DMS 273 (cell line): ENCODE measurements around the gene ING4.

Experiments used
- DNase-seq: peaks from one replicate; lab custom pipeline; 2025; ENCODE audit not compliant: unreplicated experiment; lab: John Stamatoyannopoulos, UW

The ING4 gene

DNA sequence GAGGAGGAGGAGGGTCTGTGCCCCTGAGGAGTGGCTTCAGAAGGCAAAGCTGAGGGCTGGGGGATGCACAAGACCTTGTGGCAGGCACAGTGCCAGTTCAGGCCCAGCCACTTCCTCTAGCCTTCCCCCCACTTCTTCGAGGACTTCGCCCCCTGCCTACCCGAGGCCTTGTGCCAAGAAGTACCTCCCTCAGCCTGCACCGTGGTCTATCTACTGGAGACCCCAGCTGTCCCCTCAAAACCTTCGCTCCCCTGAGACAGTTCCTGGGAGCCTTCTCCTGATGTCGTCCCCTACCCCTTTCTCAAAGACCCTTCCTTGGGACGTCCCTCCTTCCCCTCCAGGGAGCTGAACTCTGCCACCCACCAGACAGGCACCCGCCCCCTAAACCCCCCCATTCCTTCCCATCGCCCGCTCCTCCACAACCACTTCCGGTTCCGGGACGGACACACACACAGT, 25.7 kb upstream of the ING4 start:
- peak; percentile 68 for DNase-seq

DNA sequence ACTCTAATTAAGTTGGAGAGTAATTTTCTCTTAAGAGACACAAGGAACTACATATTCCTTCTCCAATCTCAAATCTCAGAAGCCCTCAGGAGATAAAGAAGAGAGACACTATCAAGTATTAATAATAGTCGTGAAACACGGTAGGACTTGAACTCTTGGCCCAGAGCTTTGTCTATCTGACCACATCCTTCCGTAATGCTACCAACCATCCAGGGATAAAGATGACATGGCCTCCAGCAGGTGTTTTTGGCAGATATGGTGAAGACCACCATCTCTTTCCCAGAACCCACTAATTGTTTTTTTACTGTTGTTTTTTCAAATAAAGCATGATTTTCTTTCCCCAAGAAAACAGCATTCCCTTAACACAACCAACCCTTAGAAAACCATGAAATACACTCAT, 22.9 kb upstream of the ING4 start:
- DNase-seq, result no peak

DNA sequence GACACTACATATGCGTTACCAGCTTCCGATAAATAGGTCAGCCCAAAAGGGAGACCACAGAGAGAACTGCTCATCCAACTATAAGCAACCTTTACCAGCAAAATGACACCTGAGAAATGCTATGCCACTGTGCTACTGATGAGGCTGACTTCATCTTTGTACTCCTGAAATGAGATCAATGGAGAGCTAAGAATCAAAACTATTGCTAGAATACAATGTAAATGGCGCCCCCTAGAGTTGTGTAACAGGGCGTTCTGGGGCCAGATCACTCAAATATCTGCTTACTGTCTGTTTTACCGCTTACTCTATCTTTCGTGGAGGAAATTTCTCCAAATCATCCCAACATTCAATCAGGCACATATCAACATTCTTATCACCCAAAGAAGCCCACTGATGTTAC, 21.7 kb upstream of the ING4 start:
- peak; percentile 66 for DNase-seq

DNA sequence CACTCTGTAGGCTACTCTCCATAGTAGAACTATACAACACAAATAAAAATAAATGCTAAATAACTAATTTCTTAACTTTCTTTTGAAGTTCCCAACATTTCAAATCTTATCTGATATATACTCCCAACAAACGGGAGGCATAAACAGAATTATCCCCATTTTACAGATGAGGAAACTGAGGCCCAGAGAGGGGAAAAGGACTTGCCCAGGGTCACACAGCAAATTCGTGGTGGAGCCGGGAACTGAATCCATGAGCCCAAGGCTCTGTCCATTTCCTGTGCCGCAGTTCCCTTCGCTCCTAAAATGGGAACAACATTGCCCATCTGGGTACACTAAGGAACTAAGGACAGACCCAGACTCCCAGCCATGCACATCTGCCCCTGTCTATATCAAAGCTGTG, 14.0 kb upstream of the ING4 start:
- DNase-seq, result no peak

DNA sequence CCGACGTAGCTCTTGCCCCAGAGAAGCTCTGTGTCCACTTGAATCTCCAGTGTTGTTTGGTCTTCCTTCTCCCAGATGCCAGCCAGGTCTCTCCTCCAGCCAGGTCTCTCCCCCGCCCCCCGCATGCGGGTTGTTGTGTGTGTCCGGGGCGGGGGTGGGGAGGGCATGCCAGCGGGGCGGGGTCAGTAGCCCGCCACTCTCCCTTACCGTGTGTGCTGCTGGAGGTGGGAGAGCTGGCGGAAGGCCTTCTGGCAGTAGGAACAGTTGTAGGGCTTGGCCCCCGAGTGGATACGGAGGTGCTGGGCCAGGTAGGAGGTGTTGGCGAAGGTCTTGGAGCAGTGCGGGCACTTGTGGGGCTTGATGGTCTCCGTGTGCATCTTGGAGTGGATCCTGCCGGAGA, 9.2 kb upstream of the ING4 start:
- DNase-seq, result no peak

DNA sequence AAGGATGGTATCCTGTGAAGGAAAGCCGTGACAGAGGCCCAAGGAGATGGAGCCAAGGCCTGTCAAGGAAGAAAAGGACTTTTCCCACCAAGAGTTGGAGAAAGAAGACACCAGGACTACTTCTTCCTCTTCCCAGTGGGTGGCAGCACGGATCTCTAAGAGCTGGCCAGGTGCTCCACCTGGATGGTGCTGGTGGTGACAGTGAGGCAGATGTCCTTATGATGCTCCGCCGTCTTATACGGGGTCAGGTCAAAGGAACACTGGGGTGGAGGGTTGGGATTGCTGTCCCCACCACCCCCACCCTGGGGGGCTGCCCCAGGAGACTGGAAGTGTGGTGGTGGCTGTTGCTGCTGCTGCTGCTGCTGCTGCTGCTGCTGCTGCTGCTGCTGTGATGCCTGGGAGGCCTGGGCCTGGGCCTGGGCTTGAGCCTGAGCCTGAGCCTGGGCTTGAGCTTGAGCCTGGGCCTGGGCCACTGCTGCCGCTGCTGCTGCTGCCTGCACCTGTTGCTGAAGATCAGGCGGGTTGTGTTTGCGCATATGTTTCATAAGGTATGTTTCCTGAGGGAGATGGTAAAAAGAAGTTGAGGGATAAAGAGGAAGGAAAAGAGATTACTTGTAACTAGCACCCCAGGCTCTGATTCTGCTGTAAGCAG, 4.8 kb upstream of the ING4 start:
- DNase-seq, result no peak

DNA sequence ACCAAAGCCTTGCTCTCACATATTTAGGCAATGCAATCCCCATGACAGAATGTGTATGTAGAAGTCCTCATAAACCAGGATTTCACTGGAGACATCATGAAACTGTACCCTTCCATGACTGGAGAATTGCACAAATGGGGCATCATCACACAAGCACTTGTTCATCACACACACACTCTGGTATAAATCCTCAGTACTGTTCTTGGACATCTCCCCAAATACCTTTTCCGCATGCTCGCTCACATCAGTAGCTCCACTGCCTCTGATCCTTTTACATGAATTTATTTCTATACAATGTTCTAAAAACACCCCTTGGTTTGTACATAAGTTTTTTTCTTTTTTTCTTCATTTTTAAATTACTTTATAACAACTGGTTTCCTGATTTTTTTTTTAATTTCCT, 3.3 kb upstream of the ING4 start:
- DNase-seq, result no peak

DNA sequence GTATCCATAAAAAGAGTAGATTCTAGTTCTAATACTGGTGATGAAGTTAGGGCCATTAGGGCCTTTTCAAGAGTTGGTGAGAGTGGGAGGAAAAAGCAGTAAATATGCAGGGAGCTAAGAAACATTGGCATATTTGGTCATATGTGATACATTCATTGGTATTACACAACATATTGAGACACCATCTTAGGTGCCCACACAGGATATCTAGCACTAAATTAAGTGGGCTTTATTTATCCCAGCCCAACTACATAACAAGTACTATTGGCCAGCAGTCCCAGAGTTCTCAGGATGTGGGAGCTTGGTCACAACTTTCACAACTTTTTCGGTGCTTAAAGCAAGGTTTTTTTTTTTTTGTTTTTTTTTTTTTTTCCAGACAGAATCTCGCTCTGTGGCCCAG, 2.0 kb upstream of the ING4 start:
- DNase-seq, result no peak

DNA sequence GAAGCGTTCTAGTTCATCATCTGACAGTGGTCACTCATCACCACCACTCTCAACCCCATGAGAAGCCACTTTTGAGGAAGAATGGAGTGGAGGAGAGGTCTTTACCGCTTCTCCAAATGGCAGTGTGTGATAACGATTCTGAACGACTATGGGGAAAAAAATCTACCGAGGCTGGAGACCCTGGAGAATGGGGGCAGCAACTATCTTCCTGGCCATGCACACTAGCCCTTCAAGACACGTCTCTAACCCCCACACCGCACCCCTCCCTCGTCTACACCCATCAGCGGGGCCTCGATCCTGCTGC, 365 bp downstream of the ING4 start:
- no peak for DNase-seq

DNA sequence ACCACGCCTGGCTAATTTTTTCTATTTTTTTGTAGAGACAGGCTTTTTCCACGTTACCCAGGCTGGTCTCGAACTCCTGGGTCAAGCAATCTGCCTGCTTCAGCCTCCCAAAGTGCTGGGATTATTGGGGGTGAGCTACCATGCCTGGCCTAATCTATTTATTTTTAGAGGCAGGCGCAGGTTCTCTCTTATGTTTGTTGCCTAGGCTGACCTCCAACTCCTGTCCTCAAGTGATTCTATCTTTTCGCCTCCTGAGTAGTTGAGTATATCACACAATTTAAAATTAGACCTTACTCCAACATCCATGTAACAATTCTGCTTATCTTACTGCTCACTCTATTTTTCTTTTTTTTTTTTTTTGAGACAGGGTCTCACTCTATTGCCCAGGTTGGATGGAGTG, 8.9 kb downstream of the ING4 start:
- DNase-seq, result no peak

DNA sequence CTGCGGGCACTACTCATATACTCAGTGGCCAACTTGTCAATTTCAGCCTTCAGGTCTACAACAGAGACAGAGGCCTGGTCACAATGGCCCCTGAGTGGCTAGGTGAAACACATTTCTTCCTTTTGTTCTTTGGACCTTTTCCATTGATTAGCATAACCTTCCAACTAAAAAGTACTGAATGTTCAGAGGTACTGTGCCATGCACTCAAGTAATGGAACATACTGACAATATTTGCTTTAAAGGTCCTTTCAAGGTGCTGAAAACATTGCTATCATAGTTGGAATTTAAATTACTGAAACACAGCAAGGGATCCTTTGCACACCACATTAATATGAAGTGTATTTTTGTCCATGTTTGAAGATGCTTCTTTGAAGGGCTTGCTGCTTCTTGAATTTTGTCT, 9.6 kb downstream of the ING4 start:
- no peak for DNase-seq

DNA sequence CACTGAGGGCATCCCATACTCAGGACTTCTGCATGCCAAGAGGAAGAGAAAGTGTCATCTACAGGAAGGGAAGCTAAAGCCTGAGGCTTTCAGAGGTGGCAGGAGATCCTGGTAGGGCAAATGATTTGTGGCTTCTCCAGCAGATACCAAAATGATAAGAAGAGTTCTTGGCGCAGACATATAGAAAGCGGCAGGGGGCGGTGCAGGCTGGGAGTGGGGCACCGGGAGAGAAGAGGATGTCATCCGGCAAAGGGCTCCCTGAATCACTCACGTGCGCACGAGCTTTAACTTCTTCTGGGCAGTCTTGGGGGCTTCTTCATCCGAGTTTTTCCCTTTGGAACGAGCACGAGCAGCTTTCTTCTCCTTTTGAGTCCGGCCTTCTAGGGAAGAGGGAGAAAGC, 10.5 kb downstream of the ING4 start:
- no peak for DNase-seq

DNA sequence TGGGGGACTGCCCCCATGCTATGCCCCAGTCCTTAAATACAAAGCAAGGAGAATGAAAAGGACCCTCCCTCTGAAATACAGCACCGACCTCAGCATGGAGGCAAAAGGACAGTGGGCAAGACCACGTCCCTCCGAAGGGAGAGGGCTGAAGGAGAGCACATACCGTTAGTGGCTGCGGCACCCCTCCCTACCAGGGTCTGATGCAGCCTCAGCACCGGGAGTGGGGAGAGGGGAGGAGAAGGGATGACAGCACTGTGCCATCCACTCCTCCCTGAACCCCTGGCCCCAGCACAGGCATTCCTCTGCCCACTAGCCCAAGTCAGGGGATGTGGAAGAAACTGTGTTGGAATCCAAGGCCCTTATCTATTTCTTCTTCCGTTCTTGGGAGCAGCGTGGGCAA, 12.1 kb downstream of the ING4 start:
- DNase-seq, result no peak

DNA sequence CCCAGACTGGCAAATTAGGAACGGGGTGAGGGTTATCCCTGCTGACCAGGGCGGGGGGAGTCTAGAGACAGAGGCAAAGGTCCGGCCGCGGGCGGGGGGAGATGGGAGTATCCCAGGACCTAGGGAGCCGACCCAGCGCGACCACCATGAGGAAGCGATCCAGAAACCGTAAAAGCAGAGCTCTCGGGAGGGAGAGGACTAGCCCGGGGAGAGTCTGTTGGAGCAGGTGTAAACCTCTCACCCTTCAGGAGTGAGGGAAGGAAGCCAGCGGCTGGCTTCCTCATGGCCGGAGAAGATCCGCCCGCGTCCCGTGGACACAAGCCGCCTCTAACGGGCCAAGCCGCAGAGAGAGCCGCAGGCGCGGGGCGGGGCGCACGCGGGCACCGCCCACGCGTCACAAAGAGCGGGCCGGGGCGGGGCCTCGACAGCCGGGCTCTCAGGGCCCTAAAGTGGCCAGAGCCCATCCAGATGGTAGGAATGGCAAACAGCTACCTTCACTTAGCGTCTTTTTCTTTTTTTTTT, 15.8 kb downstream of the ING4 start, which contains the start of gene ACRBP:
Gene ACRBP, minus strand, starts transcription at position 350 of the 522 bp plus-strand sequence. Its CDS starts 66 bp downstream, at position 284.
- DNase-seq, result no peak

DNA sequence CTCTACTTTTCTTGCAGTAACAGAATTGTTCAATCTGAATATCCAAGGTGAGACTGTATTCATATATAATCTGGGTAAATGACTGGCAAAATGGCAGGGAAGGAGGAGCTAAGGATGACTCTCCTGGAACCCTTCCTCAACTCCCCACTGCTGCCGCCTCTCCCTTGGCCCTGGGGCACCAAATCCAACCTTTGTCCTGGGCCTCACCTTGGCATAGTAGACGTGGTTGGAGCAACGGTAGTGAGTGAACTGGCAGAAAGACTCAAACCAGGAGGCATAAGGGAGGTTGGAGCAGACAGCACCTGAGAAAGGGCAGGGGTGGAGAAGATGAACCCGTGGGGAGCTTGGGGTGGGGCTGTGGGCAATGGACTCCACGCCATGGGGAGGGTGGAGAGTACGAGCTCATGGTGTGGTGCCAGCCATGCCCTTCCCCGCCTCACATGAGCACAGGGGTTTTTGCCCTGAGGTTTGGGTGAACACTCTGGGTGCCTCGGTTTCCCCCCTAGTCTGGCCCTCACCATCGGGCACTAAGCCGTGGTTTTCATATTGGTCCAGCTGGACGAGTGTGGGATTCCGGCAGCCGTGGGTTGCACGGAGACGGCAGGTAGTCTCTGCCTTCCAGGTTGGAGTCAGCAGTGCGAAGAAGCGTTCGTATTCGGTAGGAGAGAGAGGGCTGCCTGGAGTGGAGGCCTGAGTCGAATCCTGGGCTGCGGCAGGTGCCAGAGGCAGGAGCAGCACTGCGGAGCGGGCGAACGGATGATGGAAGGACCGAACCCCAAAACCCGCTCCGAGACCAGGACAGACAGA, 16.4 kb downstream of the ING4 start:
- DNase-seq, result no peak

DNA sequence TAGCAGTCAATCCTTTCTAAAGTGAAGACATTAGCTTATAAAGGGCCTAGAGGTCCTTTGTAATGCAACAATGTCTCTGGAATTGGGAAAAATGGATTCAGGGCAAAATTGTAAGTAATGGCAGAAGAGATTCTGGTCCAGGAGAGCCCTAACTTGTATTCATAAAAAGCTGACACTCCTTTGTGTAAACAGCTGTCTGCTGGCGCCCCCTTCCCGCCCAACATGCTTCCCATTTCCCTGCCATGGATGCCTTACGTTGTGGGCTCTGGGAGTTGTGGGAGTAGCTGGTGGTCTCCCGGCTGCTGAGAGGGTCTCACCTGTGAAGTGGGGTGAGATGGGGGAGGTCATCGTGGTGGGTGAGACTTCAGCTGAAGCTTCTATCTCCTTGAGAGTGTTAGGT, 18.0 kb downstream of the ING4 start:
- no peak for DNase-seq

DNA sequence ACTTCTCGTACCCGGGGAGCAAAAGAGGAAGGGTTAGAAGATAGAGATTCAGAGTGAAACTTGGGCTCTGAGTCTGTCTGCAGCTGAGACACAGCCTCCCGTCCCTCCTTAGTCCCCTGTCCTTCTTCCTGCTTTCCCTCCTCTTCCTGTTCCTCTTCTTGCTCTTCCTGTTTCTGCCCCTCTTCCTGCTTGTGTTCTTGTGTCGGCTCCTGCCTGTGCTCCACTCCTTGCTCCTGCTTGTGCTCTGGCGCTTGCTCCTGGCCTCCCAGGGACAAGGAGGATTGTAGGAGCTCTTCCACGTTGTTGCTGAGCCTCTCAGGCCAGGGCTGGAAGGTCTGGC, 18.7 kb downstream of the ING4 start:
- DNase-seq, result no peak

DNA sequence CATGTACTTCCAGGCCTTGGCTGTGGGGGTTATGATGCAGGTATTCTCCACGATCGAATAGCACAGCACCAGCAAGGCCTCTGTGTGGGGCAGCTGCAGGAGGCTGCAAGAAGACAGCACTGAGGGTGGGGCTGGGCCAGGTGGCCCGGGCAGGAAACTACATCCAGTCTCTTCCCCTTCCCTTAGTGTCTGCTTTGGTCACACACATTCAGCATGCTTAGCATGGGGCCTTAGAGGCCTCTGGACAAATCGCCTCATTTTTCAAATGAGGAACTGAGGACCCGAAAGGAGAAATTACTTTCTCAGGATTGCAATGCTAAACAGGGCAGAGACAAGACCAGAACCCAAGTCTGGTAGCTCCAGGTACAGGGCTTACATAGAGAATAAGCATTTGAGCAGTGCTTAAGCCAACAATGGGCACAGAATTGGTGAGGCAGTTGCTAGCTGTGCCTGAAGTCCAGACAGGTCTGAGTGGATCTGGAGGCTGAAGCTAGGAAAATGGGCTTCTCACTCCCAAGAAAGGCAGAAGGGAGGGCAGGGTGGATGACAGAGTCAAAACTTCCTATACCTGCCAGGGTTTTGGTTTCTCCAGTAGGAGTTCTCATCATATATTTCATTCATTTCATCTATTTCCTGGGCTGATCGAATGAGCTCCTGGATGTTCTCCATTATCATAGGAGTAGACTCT, 19.2 kb downstream of the ING4 start:
- DNase-seq, result no peak

DNA sequence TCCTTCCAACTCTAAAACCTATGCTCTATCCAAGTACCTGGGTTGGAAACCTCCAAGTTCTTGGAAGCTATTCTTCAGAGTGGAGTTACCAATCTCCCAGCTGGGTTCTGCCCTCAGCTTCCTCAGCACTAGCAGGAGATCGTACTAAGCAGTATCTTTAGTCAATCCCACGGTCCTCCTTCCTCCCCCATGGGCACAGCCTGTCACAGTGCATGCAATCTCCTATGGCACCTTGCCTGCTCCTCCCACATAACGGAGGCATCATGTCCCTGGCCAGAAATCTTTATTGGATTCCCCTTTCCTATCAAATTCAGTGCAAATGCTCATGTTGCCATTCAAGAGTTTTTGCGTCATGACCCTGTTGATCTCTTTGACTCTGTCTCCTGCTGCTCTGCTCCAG, 21.8 kb downstream of the ING4 start:
- DNase-seq, result no peak

DNA sequence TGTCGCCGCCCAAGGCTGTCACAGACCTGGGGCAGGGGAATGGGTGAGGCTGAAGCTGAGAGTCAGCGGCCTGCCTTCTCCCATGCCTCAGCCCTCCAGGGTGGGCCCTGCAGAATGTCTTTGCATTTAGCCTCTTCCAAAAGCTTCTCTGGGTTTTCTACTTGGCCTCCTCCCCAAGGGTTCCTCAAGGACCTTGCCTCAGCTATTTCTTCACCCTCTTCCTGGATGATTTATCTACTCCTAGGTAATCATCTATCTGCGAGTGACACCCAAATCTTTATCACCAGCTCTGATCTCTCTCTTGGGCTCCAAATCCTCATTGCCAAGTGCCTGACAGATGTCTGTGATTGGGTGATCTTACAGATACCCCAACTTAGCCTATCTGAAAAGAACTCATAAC, 22.4 kb downstream of the ING4 start:
- no peak for DNase-seq

DNA sequence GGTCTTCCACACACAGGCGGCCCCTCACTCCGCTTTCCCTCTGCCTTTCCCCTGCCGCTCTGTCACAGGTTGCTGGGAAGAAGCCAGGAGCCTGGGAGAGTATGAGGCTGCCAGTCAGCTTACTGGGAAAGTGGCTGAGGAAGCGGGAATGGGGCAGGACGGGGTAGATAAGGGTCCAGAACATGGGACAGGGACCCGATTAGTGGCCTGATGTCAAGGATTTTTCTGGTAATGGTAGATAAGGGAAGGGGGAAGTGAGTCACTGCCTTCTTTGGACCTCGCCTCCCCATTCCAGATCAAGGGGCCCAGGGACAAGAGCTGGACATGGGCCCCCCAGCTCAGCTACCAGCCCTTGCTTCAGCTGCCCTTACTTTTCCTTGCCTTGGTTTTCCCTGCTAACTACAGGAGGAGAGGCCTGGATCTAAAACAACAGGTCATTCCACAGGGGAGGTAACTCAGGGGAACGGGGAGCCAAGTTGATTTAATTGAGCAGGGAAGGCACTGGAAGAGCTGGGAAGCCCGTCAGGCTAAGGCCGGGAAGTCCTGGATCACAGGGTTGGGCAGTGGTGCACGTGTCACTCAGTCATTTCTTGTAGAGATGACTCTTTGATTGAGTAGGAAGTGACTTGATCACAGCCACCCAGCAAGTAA, 23.6 kb downstream of the ING4 start:
- DNase-seq, result no peak

DNA sequence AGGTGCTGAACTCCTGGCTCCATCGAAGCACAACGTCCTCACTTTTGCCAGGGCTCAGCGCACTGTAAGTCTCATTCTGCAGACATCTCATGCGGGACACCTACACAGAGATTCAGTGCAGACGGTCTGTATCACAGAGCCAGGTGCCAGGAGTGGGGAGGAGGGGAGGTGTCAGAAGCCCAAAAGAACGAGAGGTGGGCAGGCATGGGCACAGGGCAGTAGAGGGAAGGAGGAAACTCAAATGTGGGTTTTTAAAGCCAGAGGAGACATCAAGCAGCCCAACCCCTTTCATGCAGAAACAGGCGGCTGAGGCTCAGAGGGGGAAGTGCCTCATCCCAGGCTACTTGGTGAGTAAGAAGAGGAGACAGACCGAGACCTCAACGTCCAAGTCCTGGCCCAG, 24.6 kb downstream of the ING4 start:
- no peak for DNase-seq
